GM12874 (cell line): Measurements from ENCODE around the gene MADCAM1.

Experiments used
- CTCF ChIP-seq: IDR thresholded peaks from 2 replicates; pipeline ENCODE4 v1.5.1; 2011; ENCODE audit warnings: low read depth, mild to moderate bottlenecking, control low read depth, low read length, moderate library complexity; ENCODE audit not compliant: insufficient read depth

Gene MADCAM1

GRCh38 chr19:496112-496665, at the start of gene MADCAM1:
Gene MADCAM1, plus strand, starts transcription at chr19:496486. Its CDS starts 14 bp downstream, at chr19:496500.
- TF ChIP-seq CTCF, result no peak

GRCh38 chr19:447064-447426, 49.2 kb upstream of the MADCAM1 start:
- TF ChIP-seq CTCF, result no peak

- no peak for TF ChIP-seq CTCF
Measured at GRCh38 chr19:447816-448560, 48.3 kb upstream of the MADCAM1 start.

- TF ChIP-seq CTCF, result no peak
Measured at GRCh38 chr19:449916-450315, 46.4 kb upstream of the MADCAM1 start.

- no peak for TF ChIP-seq CTCF
Measured at GRCh38 chr19:452829-453228, 43.5 kb upstream of the MADCAM1 start.

- no peak for TF ChIP-seq CTCF
Measured at GRCh38 chr19:453606-454005, 42.7 kb upstream of the MADCAM1 start.

- no peak for TF ChIP-seq CTCF
Measured at GRCh38 chr19:455031-455705, 41.1 kb upstream of the MADCAM1 start.
